Activated T-cell treated with anti-CD3 and anti-CD28 coated beads for 1 hour (primary cell): Measurements from ENCODE around the gene CXCL14.
"Not testable (repeated sequence)": the region's sequence is repeated elsewhere in the genome, so short reads cannot be mapped to it uniquely, and the experiment has no call there.

Source experiments
- DNase-seq: peaks from one replicate; pipeline ENCODE4 v3.0.0-alpha.2; 2020; ENCODE audit warnings: low read depth

CXCL14 gene

GRCh38 chr5:135543001-135543484 lies 35.7 kb downstream of the CXCL14 start:
- DNase-seq = no peak

- no peak for DNase-seq
Measured at GRCh38 chr5:135541807-135542502, 36.8 kb downstream of the CXCL14 start.

GRCh38 chr5:135539430-135540005 lies 39.3 kb downstream of the CXCL14 start:
- DNase-seq = no peak

GRCh38 chr5:135538261-135538660 lies 40.5 kb downstream of the CXCL14 start:
- no peak for DNase-seq

- DNase-seq = no peak
Measured at GRCh38 chr5:135537745-135538144, 41.0 kb downstream of the CXCL14 start.

GRCh38 chr5:135537271-135537670 lies 41.5 kb downstream of the CXCL14 start:
- no peak for DNase-seq

GRCh38 chr5:135535820-135536801 lies 42.7 kb downstream of the CXCL14 start, which contains the start of gene NEUROG1:
TSS of gene NEUROG1 (minus strand) at chr5:135535964. CDS start at chr5:135535690, 274 bp downstream.
- DNase-seq = no peak

GRCh38 chr5:135535420-135535819 lies 43.4 kb downstream of the CXCL14 start:
- no peak for DNase-seq

GRCh38 chr5:135534609-135535419 lies 44.0 kb downstream of the CXCL14 start:
- DNase-seq = no peak

- no peak for DNase-seq
Measured at GRCh38 chr5:135533794-135534193, 45.0 kb downstream of the CXCL14 start.

- DNase-seq = no peak
Measured at GRCh38 chr5:135533334-135533733, 45.5 kb downstream of the CXCL14 start.

GRCh38 chr5:135529576-135529975 lies 49.2 kb downstream of the CXCL14 start:
- DNase-seq = not testable (repeated sequence)

- DNase-seq = no peak
Measured at GRCh38 chr5:135526924-135527323, 51.9 kb downstream of the CXCL14 start.

GRCh38 chr5:135521964-135522363 lies 56.8 kb downstream of the CXCL14 start:
- DNase-seq = no peak
